Ramos (cell line): ENCODE measurements around the gene IGSF3.

Source experiments
- in situ Hi-C: fragments of 300-500 bp; cut with MboI; formaldehyde crosslinking; loops from one replicate; pipeline ENCODE4 v1.14.3; 2022; ENCODE audit warnings: low sequenced_read_pairs; ENCODE audit not compliant: unreplicated experiment

The IGSF3 gene

GRCh38 chr1:116667575-116668105 is at the start of gene IGSF3:
Gene IGSF3, minus strand, starts transcription at chr1:116667733. Its CDS starts 1,407 bp downstream, at chr1:116666326.
- in situ Hi-C loops, result no loop called here

GRCh38 chr1:116717318-116717717 is 49.8 kb upstream of the IGSF3 start:
- in situ Hi-C loops, result no loop called here

- in situ Hi-C loops, result no loop called here
Measured at GRCh38 chr1:116716391-116716790, 48.9 kb upstream of the IGSF3 start.

- in situ Hi-C loops, result no loop called here
Measured at GRCh38 chr1:116713474-116713873, 45.9 kb upstream of the IGSF3 start.

- in situ Hi-C loops, result no loop called here
Measured at GRCh38 chr1:116712510-116712909, 45.0 kb upstream of the IGSF3 start.

GRCh38 chr1:116711263-116711840 is 43.8 kb upstream of the IGSF3 start:
- in situ Hi-C loops, result no loop called here

GRCh38 chr1:116710420-116711262 is 43.1 kb upstream of the IGSF3 start:
- in situ Hi-C loops, result no loop called here

- in situ Hi-C loops, result no loop called here
Measured at GRCh38 chr1:116709666-116710167, 42.2 kb upstream of the IGSF3 start.

- in situ Hi-C loops, result no loop called here
Measured at GRCh38 chr1:116708255-116708900, 40.8 kb upstream of the IGSF3 start.

GRCh38 chr1:116706841-116707240 is 39.3 kb upstream of the IGSF3 start:
- in situ Hi-C loops, result no loop called here

- in situ Hi-C loops, result no loop called here
Measured at GRCh38 chr1:116706123-116706522, 38.6 kb upstream of the IGSF3 start.

GRCh38 chr1:116704278-116704677 is 36.7 kb upstream of the IGSF3 start:
- in situ Hi-C loops, result no loop called here

GRCh38 chr1:116699605-116700004 is 32.1 kb upstream of the IGSF3 start:
- in situ Hi-C loops, result no loop called here

GRCh38 chr1:116698244-116698595 is 30.7 kb upstream of the IGSF3 start:
- in situ Hi-C loops, result no loop called here

GRCh38 chr1:116697548-116698243 is 30.2 kb upstream of the IGSF3 start:
- in situ Hi-C loops, result no loop called here

GRCh38 chr1:116694524-116694923 is 27.0 kb upstream of the IGSF3 start:
- in situ Hi-C loops, result no loop called here

- in situ Hi-C loops, result no loop called here
Measured at GRCh38 chr1:116693759-116694480, 26.4 kb upstream of the IGSF3 start.

- in situ Hi-C loops, result no loop called here
Measured at GRCh38 chr1:116692879-116693278, 25.3 kb upstream of the IGSF3 start.

- in situ Hi-C loops, result no loop called here
Measured at GRCh38 chr1:116690849-116691406, 23.4 kb upstream of the IGSF3 start.
